Astrocyte (in vitro differentiated cells and primary cell): ENCODE data around the gene TIAM2. TPM values are rescaled to one million over a fixed set of nuclear protein-coding genes. Genes with fewer than 3 reads are reported as not detected.

Experiments
- DNase-seq: peaks from one replicate; pipeline ENCODE4 v3.0.0-alpha.2; 2010; ENCODE audit warnings: low read depth
- FAIRE-seq: peaks from 2 replicates; lab custom pipeline; 2011; peaks lifted over from hg19 to GRCh38; lab: Jason Lieb, UNC
- H2AFZ ChIP-seq: 2 replicates; pipeline ENCODE4 v1.6.0; 2012; ENCODE audit warnings: low read depth, low read length, inconsistent platforms
- H3K27ac ChIP-seq: 2 replicates; pipeline ENCODE4 v1.5.1; 2011; ENCODE audit warnings: low read depth, low read length, inconsistent platforms
- H3K27me3 ChIP-seq: 2 replicates; pipeline ENCODE4 v1.6.0; 2011; ENCODE audit warnings: low read length, inconsistent platforms; ENCODE audit not compliant: insufficient read depth
- H3K36me3 ChIP-seq: 2 replicates; pipeline ENCODE4 v1.5.1; 2011; ENCODE audit warnings: low read length, inconsistent platforms; ENCODE audit not compliant: insufficient read depth
- H3K4me1 ChIP-seq: 2 replicates; pipeline ENCODE4 v1.5.1; 2011; ENCODE audit warnings: low read length, inconsistent platforms; ENCODE audit not compliant: insufficient read depth
- H3K4me2 ChIP-seq: 2 replicates; pipeline ENCODE4 v1.6.0; 2012; ENCODE audit warnings: low read length, inconsistent platforms
- H3K4me3 ChIP-seq: 2 replicates; pipeline ENCODE4 v1.5.1; 2011; ENCODE audit warnings: low read depth, mild to moderate bottlenecking, low read length, inconsistent platforms; ENCODE audit not compliant: insufficient read depth
- H3K79me2 ChIP-seq: 2 replicates; pipeline ENCODE4 v1.6.0; 2012; ENCODE audit warnings: mild to moderate bottlenecking, low read length, inconsistent platforms; ENCODE audit not compliant: insufficient read depth
- H3K9ac ChIP-seq: 2 replicates; pipeline ENCODE4 v1.6.0; 2012; ENCODE audit warnings: mild to moderate bottlenecking, low read length, inconsistent platforms
- H3K9me3 ChIP-seq: 2 replicates; pipeline ENCODE4 v1.5.1; 2012; ENCODE audit warnings: low read depth, mild to moderate bottlenecking, low read length, inconsistent platforms; ENCODE audit not compliant: insufficient read depth
- H4K20me1 ChIP-seq: 2 replicates; pipeline ENCODE4 v1.6.0; 2012; ENCODE audit warnings: low read length, inconsistent platforms; ENCODE audit not compliant: insufficient read depth
- H3K27ac Mint-ChIP-seq: one replicate; pipeline ENCODE4 v1.8.0; 2021; ENCODE audit warnings: mild to moderate bottlenecking, mixed read lengths; ENCODE audit not compliant: unreplicated experiment
- H3K27me3 Mint-ChIP-seq: one replicate; pipeline ENCODE4 v1.8.0; 2021; ENCODE audit warnings: low read depth, mixed read lengths; ENCODE audit not compliant: unreplicated experiment
- H3K36me3 Mint-ChIP-seq: one replicate; pipeline ENCODE4 v1.8.0; 2021; ENCODE audit warnings: low read depth, mixed read lengths; ENCODE audit not compliant: unreplicated experiment
- H3K4me1 Mint-ChIP-seq: one replicate; pipeline ENCODE4 v1.8.0; 2021; ENCODE audit warnings: low read depth, mixed read lengths; ENCODE audit not compliant: unreplicated experiment
- H3K4me3 Mint-ChIP-seq: one replicate; pipeline ENCODE4 v1.8.0; 2021; ENCODE audit warnings: mild to moderate bottlenecking, moderate library complexity, mixed read lengths; ENCODE audit not compliant: unreplicated experiment
- H3K9me3 Mint-ChIP-seq: one replicate; pipeline ENCODE4 v1.8.0; 2021; ENCODE audit warnings: mild to moderate bottlenecking, mixed read lengths; ENCODE audit not compliant: unreplicated experiment
- EZH2 ChIP-seq: IDR thresholded peaks from 2 replicates; pipeline ENCODE4 v1.6.1; 2012; ENCODE audit warnings: mild to moderate bottlenecking, low read length, inconsistent platforms; ENCODE audit not compliant: insufficient read depth
- total RNA-seq: library from RNA; stranded (reverse); gene quantifications from 2 replicates; pipeline ENCODE4 v1.2.1, GENCODE V29; 2021
- TF ChIP-seq, protein P1 (sequence below): IDR thresholded peaks from 2 replicates; pipeline ENCODE4 v1.5.1; 2011; ENCODE audit warnings: low read depth, mild to moderate bottlenecking, inconsistent platforms, low read length, moderate library complexity; ENCODE audit not compliant: insufficient read depth

The TIAM2 gene
- total RNA-seq, 1 donor from 2014 or later = 23.6 TPM

DNA sequence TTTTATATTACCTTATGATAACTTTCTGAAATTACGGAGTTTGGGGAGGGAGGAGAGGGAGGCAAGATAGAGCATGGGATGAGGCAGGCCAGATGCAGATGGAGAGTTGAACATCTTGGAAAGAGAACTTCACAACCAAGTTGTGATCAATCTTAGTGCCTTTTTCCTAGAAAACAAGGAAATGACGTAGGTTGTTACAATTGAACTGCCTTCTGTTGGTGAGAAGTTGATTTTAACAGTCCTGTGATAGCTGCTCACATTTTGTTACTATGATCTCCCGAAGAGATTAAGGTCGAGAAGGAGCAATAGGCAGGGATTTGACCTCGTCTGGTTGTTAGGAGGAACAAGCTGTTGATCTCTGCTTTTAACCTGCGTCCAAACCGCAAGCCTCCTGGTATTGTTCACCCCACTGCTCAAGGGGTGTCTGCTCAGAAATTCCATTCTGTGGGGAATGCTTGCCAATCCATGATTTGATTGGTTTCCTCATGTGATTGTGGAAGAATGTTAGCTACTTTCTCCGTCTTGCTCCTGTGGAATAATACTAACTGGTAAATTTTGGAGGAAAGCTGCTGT lies 35.1 kb downstream of the TIAM2 start:
- DNase-seq = peak; percentile 28
- H3K4me1 Mint-ChIP-seq = peaks cover 17% of the 10 kb centered on the region
- FAIRE-seq = peak; percentile 67
- Histone ChIP-seq H3K79me2 (no peaks in the 10 kb centered on the region), H3K9me3 (no peaks in the 10 kb centered on the region), H2AFZ (no peak overlapping the region), H3K27me3 (no peaks in the 10 kb centered on the region), H3K4me3 (no peak overlapping the region), H3K36me3 (no peaks in the 10 kb centered on the region), H3K4me2 (no peak overlapping the region), H3K4me1 (peaks cover 15% of the 10 kb centered on the region), H3K27ac (no peak overlapping the region), H3K9ac (no peak overlapping the region), H4K20me1 (no peaks in the 10 kb centered on the region)
- no peaks in the 10 kb centered on the region for H3K27me3 Mint-ChIP-seq
- H3K4me3 Mint-ChIP-seq = no peak overlapping the region
- no peaks in the 10 kb centered on the region for H3K9me3 Mint-ChIP-seq
- peaks cover 6% of the 10 kb centered on the region for H3K36me3 Mint-ChIP-seq
- peak overlapping the region; percentile 67 for H3K27ac Mint-ChIP-seq
- TF ChIP-seq EZH2 = no peak
- TF ChIP-seq, protein P1, sequence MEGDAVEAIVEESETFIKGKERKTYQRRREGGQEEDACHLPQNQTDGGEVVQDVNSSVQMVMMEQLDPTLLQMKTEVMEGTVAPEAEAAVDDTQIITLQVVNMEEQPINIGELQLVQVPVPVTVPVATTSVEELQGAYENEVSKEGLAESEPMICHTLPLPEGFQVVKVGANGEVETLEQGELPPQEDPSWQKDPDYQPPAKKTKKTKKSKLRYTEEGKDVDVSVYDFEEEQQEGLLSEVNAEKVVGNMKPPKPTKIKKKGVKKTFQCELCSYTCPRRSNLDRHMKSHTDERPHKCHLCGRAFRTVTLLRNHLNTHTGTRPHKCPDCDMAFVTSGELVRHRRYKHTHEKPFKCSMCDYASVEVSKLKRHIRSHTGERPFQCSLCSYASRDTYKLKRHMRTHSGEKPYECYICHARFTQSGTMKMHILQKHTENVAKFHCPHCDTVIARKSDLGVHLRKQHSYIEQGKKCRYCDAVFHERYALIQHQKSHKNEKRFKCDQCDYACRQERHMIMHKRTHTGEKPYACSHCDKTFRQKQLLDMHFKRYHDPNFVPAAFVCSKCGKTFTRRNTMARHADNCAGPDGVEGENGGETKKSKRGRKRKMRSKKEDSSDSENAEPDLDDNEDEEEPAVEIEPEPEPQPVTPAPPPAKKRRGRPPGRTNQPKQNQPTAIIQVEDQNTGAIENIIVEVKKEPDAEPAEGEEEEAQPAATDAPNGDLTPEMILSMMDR = no peak

DNA sequence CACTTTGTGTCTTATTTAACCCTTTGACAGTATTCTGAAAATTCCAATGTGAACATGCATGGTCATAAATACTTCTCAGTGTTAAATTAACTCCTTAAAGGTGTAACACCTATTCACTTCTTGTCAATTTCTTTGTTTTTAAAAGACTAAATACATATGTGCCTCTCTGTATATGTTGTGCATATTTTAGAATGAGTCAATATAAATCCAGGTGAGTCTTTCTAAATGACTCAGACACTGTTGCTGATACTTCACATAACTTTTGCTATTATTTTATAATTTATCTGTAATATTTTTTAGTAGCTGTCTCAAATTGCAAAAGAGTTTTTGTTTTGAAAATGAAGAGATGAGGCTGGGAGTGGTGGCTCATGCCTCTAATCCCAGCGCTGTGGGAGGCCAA lies 36.0 kb downstream of the TIAM2 start:
- Histone ChIP-seq H3K4me1 (peaks cover 11% of the 10 kb centered on the region), H3K27me3 (no peaks in the 10 kb centered on the region), H3K79me2 (no peaks in the 10 kb centered on the region), H3K27ac (no peak overlapping the region), H3K36me3 (no peaks in the 10 kb centered on the region), H3K4me2 (no peak overlapping the region), H3K9ac (no peak overlapping the region), H4K20me1 (no peaks in the 10 kb centered on the region), H3K4me3 (no peak overlapping the region), H3K9me3 (no peaks in the 10 kb centered on the region), H2AFZ (no peak overlapping the region)
- Mint-ChIP-seq H3K27me3 (no peaks in the 10 kb centered on the region), H3K27ac (no peak overlapping the region), H3K36me3 (peaks cover 6% of the 10 kb centered on the region), H3K4me1 (peaks cover 12% of the 10 kb centered on the region), H3K9me3 (no peaks in the 10 kb centered on the region), H3K4me3 (no peak overlapping the region)
- no peak for DNase-seq
- no peak for FAIRE-seq
- no peak for TF ChIP-seq EZH2
- TF ChIP-seq, protein P1 = no peak

DNA sequence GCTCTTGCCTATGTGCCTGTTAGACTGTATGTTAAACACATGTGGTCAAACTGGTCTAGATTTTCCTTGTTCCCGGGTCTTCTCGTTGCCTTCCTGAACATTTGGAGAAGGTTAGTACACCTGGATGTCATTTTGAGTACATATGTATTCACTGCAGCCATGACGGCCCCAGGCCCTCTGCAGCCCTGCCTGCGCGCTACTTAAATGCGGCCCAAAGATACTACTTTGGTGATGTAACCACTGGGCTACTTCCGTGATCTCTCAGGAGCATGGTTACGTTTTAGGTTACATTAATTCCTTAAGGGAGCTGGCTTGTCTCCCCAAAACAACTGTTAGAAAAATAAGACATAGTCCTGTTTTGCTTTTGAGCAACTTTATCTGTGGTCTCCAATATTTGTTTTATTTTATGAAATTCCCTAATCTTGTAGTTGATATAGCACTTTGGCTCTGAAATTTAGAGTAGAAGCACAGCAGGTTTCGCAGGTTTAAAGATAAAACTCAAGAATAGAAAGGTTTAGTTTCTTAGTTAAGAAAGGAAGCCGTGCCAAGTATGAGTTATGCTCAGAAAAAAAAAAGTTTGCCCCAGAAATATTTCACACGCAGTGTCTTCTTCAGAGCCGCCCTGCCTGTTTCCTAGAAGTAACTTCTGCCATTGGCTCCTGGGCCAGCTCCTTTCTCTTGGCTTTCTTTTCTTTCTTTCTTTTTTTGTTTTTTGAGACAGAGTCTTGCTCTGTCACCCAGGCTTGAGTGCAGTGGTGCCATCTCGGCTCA lies 38.1 kb downstream of the TIAM2 start:
- no peak overlapping the region for H3K9ac ChIP-seq
- Mint-ChIP-seq H3K27ac (no peak overlapping the region), H3K9me3 (no peaks in the 10 kb centered on the region), H3K36me3 (peaks cover 6% of the 10 kb centered on the region), H3K27me3 (no peaks in the 10 kb centered on the region), H3K4me3 (no peak overlapping the region), H3K4me1 (peaks cover 5% of the 10 kb centered on the region)
- H2AFZ ChIP-seq = no peak overlapping the region
- FAIRE-seq (no peak), DNase-seq (no peak)
- no peak overlapping the region for H3K27ac ChIP-seq
- H3K36me3 ChIP-seq = no peaks in the 10 kb centered on the region
- TF ChIP-seq, protein P1 = no peak
- no peak for TF ChIP-seq EZH2
- no peaks in the 10 kb centered on the region for H3K27me3 ChIP-seq
- H3K9me3 ChIP-seq = no peaks in the 10 kb centered on the region
- H3K4me3 ChIP-seq = no peak overlapping the region
- H4K20me1 ChIP-seq = no peaks in the 10 kb centered on the region
- H3K4me2 ChIP-seq = no peak overlapping the region
- peaks cover 4% of the 10 kb centered on the region for H3K4me1 ChIP-seq
- no peaks in the 10 kb centered on the region for H3K79me2 ChIP-seq
